K562 (cell line): ENCODE measurements around the gene USP48. TPM values are rescaled to one million over a fixed set of nuclear protein-coding genes. Genes with fewer than 3 reads are reported as not detected.

Experiments
- ATAC-seq: fragments of 200-7000 bp; cut with Tn5 transposase; 3 replicates; pipeline ENCODE4 v1.9.1; 2020; ENCODE audit warnings: moderate library complexity
- BruUV-seq: library from RNA; stranded (reverse); fragments of 400-500 nt; replicated peaks from 2 replicates; lab custom pipeline; 2021; lab: Mats Ljungman, UMichigan
- CTCF ChIA-PET: fragments of 300-600 bp; formaldehyde crosslinking; extraction: SDS; loops from one replicate; lab custom pipeline; 2021; ENCODE audit warnings: low intra/inter-chr PET ratio; lab: Yijun Ruan, JAX
- POLR2A ChIA-PET: fragments of 300-600, 350-650 bp; sonication (Branson Sonifier 250); formaldehyde crosslinking; extraction: SDS; loops from one replicate; lab custom pipeline; 2021; ENCODE audit warnings: antibody characterized with exemption, inconsistent platforms; lab: Yijun Ruan, JAX
- DNase-seq, 4 experiments: peaks; one replicate each; pipeline versions ENCODE4 v3.0.0 to v3.0.0-alpha.2; 2011 to 2018; ENCODE audit warnings: low spot score in 3 of 4, mixed read lengths in 3 of 4; ENCODE audit errors: extremely low read depth in 1 of 4
- FAIRE-seq: peaks from 2 replicates; lab custom pipeline; 2011; peaks lifted over from hg19 to GRCh38; lab: Jason Lieb, UNC
- H2AFZ ChIP-seq: 2 replicates; pipeline ENCODE4 v1.6.0; 2011; ENCODE audit warnings: low read depth, low read length, control low read depth, inconsistent platforms
- H3K27ac ChIP-seq: fragments of 200-600 bp; 3 replicates; pipeline ENCODE4 v1.8.0; 2011; ENCODE audit warnings: low read depth, mild to moderate bottlenecking, control low read depth, inconsistent platforms, low read length, moderate library complexity, mixed read lengths; ENCODE audit errors: extremely low read depth
- H3K27me3 ChIP-seq, 2 experiments: fragments of 300-600 bp in 1 of 2; 2 replicates in 1 of 2; 3 replicates in 1 of 2; pipeline versions ENCODE4 v1.6.0 to v1.8.0; 2011; ENCODE audit warnings: inconsistent platforms in 2 of 2, low read length in 2 of 2, mild to moderate bottlenecking in 1 of 2, mixed read lengths in 1 of 2, moderate library complexity in 1 of 2; ENCODE audit not compliant: control insufficient read depth in 2 of 2, insufficient read depth in 2 of 2
- H3K36me3 ChIP-seq: fragments of 300-600 bp; 3 replicates; pipeline ENCODE4 v1.8.0; 2011; ENCODE audit warnings: mild to moderate bottlenecking, low read length, inconsistent platforms; ENCODE audit not compliant: control insufficient read depth, insufficient read depth
- H3K4me1 ChIP-seq, 2 experiments: fragments of 200-600 bp in 1 of 2; replicated peaks in 1 of 2; 2 replicates in 1 of 2; 3 replicates in 1 of 2; pipeline versions ENCODE4 v1.5.1 to v1.8.0; 2011; ENCODE audit warnings: inconsistent platforms in 2 of 2, low read length in 2 of 2, mild to moderate bottlenecking in 1 of 2, mixed read lengths in 1 of 2, moderate library complexity in 1 of 2; ENCODE audit not compliant: control insufficient read depth in 2 of 2, insufficient read depth in 2 of 2
- H3K4me2 ChIP-seq: 2 replicates; pipeline ENCODE4 v1.6.1; 2011; ENCODE audit warnings: low read length, control low read depth, inconsistent platforms, mixed read lengths; ENCODE audit not compliant: insufficient read depth
- H3K4me3 ChIP-seq: fragments of 200-600 bp; sonication (generic), shearing (Covaris generic); 2 replicates; pipeline ENCODE4 v1.5.1; 2016; ENCODE audit warnings: control low read depth, inconsistent platforms
- H3K79me2 ChIP-seq: fragments of 200-600 bp; 3 replicates; pipeline ENCODE4 v1.8.0; 2011; ENCODE audit warnings: low read length, inconsistent platforms; ENCODE audit not compliant: control insufficient read depth, insufficient read depth
- H3K9ac ChIP-seq, 2 experiments: 2 replicates each; pipeline versions ENCODE4 v1.6.0 to v1.6.1; 2011; ENCODE audit warnings: low read depth in 2 of 2, low read length in 2 of 2, control low read depth in 1 of 2, inconsistent platforms in 1 of 2, mild to moderate bottlenecking in 1 of 2, mixed read lengths in 1 of 2; ENCODE audit not compliant: insufficient read depth in 1 of 2
- H3K9me1 ChIP-seq: one replicate; pipeline ENCODE4 v1.6.0; 2011; ENCODE audit warnings: inconsistent platforms, mild to moderate bottlenecking, low read length, moderate library complexity; ENCODE audit not compliant: control insufficient read depth, insufficient read depth
- H3K9me3 ChIP-seq: replicated peaks from 2 replicates; pipeline ENCODE4 v1.5.1; 2011; ENCODE audit warnings: low read depth, low read length, inconsistent platforms; ENCODE audit not compliant: control insufficient read depth, insufficient read depth
- H4K20me1 ChIP-seq: replicated peaks from 2 replicates; pipeline ENCODE4 v1.6.1; 2011; ENCODE audit warnings: low read length, inconsistent platforms, mixed read lengths; ENCODE audit not compliant: control insufficient read depth, insufficient read depth
- CBFA2T3 ChIP-seq: fragments of 450-650 bp; IDR thresholded peaks from 2 replicates; pipeline ENCODE4 v1.6.1; 2017
- HINFP ChIP-seq: fragments of 450-650 bp; conservative IDR thresholded peaks from 2 replicates; pipeline ENCODE4 v1.6.1; 2016; ENCODE audit warnings: missing genetic modification characterization, low read depth, mild to moderate bottlenecking, control low read depth, missing compliant biosample characterization
- MTA3 ChIP-seq: fragments of 450-650 bp; formaldehyde crosslinking; IDR thresholded peaks from 2 replicates; pipeline ENCODE4 v1.6.1; 2017; ENCODE audit warnings: mild to moderate bottlenecking, borderline replicate concordance
- NBN ChIP-seq: fragments of 450-650 bp; IDR thresholded peaks from 2 replicates; pipeline ENCODE4 v1.6.1; 2016; ENCODE audit warnings: low read depth, mild to moderate bottlenecking
- NFE2L1 ChIP-seq: fragments of 450-650 bp; IDR thresholded peaks from 2 replicates; pipeline ENCODE4 v1.6.1; 2016; ENCODE audit warnings: missing genetic modification characterization, low read depth, mild to moderate bottlenecking, missing compliant biosample characterization, moderate library complexity, borderline replicate concordance
- RCOR1 ChIP-seq, 2 experiments: IDR thresholded peaks; 2 replicates each; pipeline ENCODE4 v1.6.1; 2012; ENCODE audit warnings: low read depth in 2 of 2, low read length in 2 of 2, borderline replicate concordance in 1 of 2, improper control_type of control experiment in 1 of 2
- RFX1 ChIP-seq: fragments of 450-650 bp; IDR thresholded peaks from 2 replicates; pipeline ENCODE4 v1.6.1; 2016; ENCODE audit warnings: mild to moderate bottlenecking, moderate library complexity
- SAP30 ChIP-seq: fragments of 200-600 bp; sonication (generic); IDR thresholded peaks from 2 replicates; pipeline ENCODE4 v1.6.1; 2012; ENCODE audit warnings: borderline replicate concordance, low read depth, mild to moderate bottlenecking, moderate library complexity, low read length, control low read depth, inconsistent platforms; ENCODE audit not compliant: insufficient read depth, poor library complexity, severe bottlenecking
- TCF3 ChIP-seq: sonication (generic); formaldehyde crosslinking; IDR thresholded peaks from 2 replicates; pipeline ENCODE4 v1.4.0; 2020; ENCODE audit warnings: mild to moderate bottlenecking, missing genetic modification reagents
- USF2 ChIP-seq: sonication (generic); formaldehyde crosslinking; IDR thresholded peaks from 2 replicates; pipeline ENCODE4 v1.5.0; 2020; ENCODE audit warnings: missing genetic modification reagents
- ZBTB17 ChIP-seq: fragments of 450-650 bp; formaldehyde crosslinking; IDR thresholded peaks from 2 replicates; pipeline ENCODE4 v1.4.0; 2020; ENCODE audit warnings: mild to moderate bottlenecking
- ZFP1 ChIP-seq: fragments of 450-650 bp; formaldehyde crosslinking; IDR thresholded peaks from 2 replicates; pipeline ENCODE4 v1.4.0; 2020; ENCODE audit warnings: mild to moderate bottlenecking, mixed read lengths
- ZNF165 ChIP-seq: fragments of 250-450 bp; sonication (Bioruptor Pico); IDR thresholded peaks from 2 replicates; pipeline ENCODE4 v1.4.0; 2020; ENCODE audit warnings: borderline replicate concordance
- ZNF518B ChIP-seq: fragments of 250-450 bp; sonication (Bioruptor Pico); IDR thresholded peaks from 2 replicates; pipeline ENCODE4 v1.5.0; 2021; ENCODE audit warnings: mild to moderate bottlenecking, moderate library complexity
- ZNF57 ChIP-seq: fragments of 450-650 bp; formaldehyde crosslinking; IDR thresholded peaks from 2 replicates; pipeline ENCODE4 v1.4.0; 2020; ENCODE audit warnings: mild to moderate bottlenecking, moderate library complexity
- WGBS: fragments of 100-300 bp; shearing (Covaris generic); methylation state at CpG from one replicate; pipeline ENCODE4 v1.1.6; 2016; ENCODE audit warnings: low coverage, mixed read lengths; ENCODE audit not compliant: insufficient coverage; ENCODE audit errors: missing lambda C conversion rate; 5-methylcytosine and 5-hydroxymethylcytosine counted together
- in situ Hi-C: fragments of 300-500 bp; cut with MboI; formaldehyde crosslinking; loops from 4 replicates; pipeline ENCODE4 v1.15.0; 2018; ENCODE audit warnings: inconsistent platforms, mixed read lengths
- intact Hi-C: fragments of 100-400 bp; cut with micrococcal nuclease; formaldehyde crosslinking; loops from 2 replicates; pipeline ENCODE4 v1.14.2; 2022
- polyA plus RNA-seq, 8 experiments: library from polyadenylated mRNA; depleted of rRNA in 4 of 8; stranded (reverse) in 5 of 8; unstranded in 3 of 8; fragments of >200 nt; fragmentation: Nextera tagmentation in 2 of 8; fragmentation: Illumina TruSeq in 1 of 8; extraction: Ambion mirVana in 2 of 8; extraction: Trizol in 1 of 8; gene quantifications; 2 replicates each; pipeline versions ENCODE4 v1.2.1 to v1.2.3, GENCODE V29; 2011 to 2014; ENCODE audit warnings: inconsistent platforms in 1 of 8, missing spikeins in 1 of 8
- total RNA-seq, 7 experiments: library from RNA; depleted of rRNA in 6 of 7; stranded (reverse); fragments of >200 nt in 6 of 7; fragmentation: Illumina TruSeq in 2 of 7; extraction: Trizol in 2 of 7; gene quantifications; 2 replicates each; pipeline versions ENCODE4 v1.2.1 to v1.2.3, GENCODE V29; 2011 to 2021; ENCODE audit warnings: low replicate concordance in 1 of 7

The USP48 gene
- total and polyA plus RNA-seq, 9 of the 15 experiments (the other 6 are each of a cell fraction or from before 2014, with no cell fraction given) = 23.3 to 123 (median 106) TPM

- intact Hi-C loops = no loop called here
Measured at GRCh38 chr1:21716169-21716568, 66.8 kb downstream of the USP48 start.

More at GRCh38 chr1:21716169-21716568, 66.8 kb downstream of the USP48 start:
- no peaks in the 10 kb centered on the region for H3K9me1 ChIP-seq
- H3K4me2 ChIP-seq = no peak overlapping the region
- DNase-seq (peak in 2 of 4 experiments; percentile 38 to 39), ATAC-seq (peak; percentile 62; the same call in 2 of the 3 replicates), FAIRE-seq (no peak)
- H3K36me3 ChIP-seq = peaks cover 97% of the 10 kb centered on the region
- H3K4me1 ChIP-seq = no peaks in the 10 kb centered on the region
- no peaks in the 10 kb centered on the region for H4K20me1 ChIP-seq
- no peak overlapping the region for H2AFZ ChIP-seq
- no TSS peak for BruUV-seq
- H3K4me3 ChIP-seq = no peak overlapping the region
- no peak for TF ChIP-seq ZNF57 (CRISPR knock-in tag)
- TF ChIP-seq ZBTB17 (CRISPR knock-in tag) = no peak
- peak; percentile 42 for TF ChIP-seq TCF3
- TF ChIP-seq RFX1 = peak; percentile 67
- no peak for TF ChIP-seq ZNF165
- no peak for TF ChIP-seq ZFP1
- TF ChIP-seq CBFA2T3 = 0 out of 2 replicates have a peak, but pooled peaks have one; percentile 8
- TF ChIP-seq USF2 (CRISPR knock-in tag) = no peak
- TF ChIP-seq HINFP = no peak
- no peak for TF ChIP-seq SAP30
- TF ChIP-seq NFE2L1 (tag) = no peak
- 0 out of 4 replicates have a peak, but pooled peaks of 1 of the 2 experiments have one; percentile 5 for TF ChIP-seq RCOR1 (IDR thresholded peaks at IDR 0.05; ENCODE audit: borderline replicate concordance in 1 of 2, low read depth in 2 of 2, low read length in 2 of 2)
- no peak for TF ChIP-seq MTA3
- TF ChIP-seq NBN = no peak
- no peak for TF ChIP-seq ZNF518B
- CTCF ChIA-PET = interaction anchor here (0.5 kb wide), 1 partner anchor 41 kb away, joined by 3 read pairs; no protein-coding TSS in a partner anchor
- in situ Hi-C loops = no loop called here
- H3K27ac ChIP-seq = no peak overlapping the region
- 67% methylated on average over 2 of the region's 2 CpGs for WGBS
- H3K27me3 ChIP-seq = no peaks in the 10 kb centered on the region
- POLR2A ChIA-PET = no interaction called here
- H3K9ac ChIP-seq = no peak overlapping the region
- H3K79me2 ChIP-seq = no peaks in the 10 kb centered on the region
- H3K9me3 ChIP-seq = no peaks in the 10 kb centered on the region
